ENCODE results near the gene ADGRA1.
"Not testable (repeated sequence)": the region's sequence is repeated elsewhere in the genome, so short reads cannot be mapped to it uniquely, and the experiment has no call there.

ADGRA1 gene

DNA sequence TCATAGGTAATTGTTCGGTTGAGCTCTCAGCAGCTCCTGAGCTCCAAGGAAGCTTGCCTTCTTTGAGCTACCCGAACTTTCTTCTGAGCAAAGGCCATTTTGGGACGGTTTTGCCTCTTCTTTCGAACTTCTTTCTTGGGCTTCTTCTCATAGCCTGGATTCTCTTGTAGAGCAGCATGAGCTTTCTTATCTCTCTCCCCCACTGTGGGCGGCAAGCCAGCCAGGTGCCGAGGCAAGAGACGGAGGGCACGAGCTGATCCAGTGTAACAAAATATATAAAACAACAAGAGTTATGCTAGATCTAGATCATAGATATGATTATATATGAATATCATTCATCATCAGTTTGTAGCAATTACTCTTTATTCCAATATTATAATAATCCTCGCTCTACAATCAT lies 55.8 kb downstream of the ADGRA1 start:
- H3K4me3 ChIP-seq (replicated peaks; ENCODE audit: low read depth, low read length): no peak overlapping the region
- no peak for DNase-seq (ENCODE audit: low read depth)
- TF ChIP-seq, protein P1, sequence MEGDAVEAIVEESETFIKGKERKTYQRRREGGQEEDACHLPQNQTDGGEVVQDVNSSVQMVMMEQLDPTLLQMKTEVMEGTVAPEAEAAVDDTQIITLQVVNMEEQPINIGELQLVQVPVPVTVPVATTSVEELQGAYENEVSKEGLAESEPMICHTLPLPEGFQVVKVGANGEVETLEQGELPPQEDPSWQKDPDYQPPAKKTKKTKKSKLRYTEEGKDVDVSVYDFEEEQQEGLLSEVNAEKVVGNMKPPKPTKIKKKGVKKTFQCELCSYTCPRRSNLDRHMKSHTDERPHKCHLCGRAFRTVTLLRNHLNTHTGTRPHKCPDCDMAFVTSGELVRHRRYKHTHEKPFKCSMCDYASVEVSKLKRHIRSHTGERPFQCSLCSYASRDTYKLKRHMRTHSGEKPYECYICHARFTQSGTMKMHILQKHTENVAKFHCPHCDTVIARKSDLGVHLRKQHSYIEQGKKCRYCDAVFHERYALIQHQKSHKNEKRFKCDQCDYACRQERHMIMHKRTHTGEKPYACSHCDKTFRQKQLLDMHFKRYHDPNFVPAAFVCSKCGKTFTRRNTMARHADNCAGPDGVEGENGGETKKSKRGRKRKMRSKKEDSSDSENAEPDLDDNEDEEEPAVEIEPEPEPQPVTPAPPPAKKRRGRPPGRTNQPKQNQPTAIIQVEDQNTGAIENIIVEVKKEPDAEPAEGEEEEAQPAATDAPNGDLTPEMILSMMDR (IDR thresholded peaks at IDR 0.05; ENCODE audit: low read length, missing control alignments): no peak

DNA sequence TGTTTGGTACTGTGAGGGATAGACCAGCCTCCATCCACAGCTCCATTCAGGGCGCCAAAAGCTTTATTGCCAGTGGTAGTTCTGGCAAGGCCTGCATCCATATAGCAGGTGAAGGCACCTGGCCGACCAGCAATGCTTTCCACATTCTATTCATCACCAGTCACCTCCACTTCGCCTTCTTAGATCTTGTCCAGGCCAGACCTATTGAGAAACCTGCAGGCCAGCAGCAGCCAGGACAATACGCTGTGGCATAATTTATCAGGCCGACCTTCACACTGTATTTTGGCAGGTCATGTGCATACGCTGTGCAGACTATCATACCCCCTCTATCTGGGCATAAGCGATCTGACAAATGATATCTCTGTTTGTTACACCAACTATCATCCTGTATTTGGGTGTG lies 57.0 kb downstream of the ADGRA1 start:
- H3K4me3 ChIP-seq (replicated peaks; ENCODE audit: low read depth, low read length): no peak overlapping the region
- TF ChIP-seq, protein P1 (IDR thresholded peaks at IDR 0.05; ENCODE audit: low read length, missing control alignments): no peak
- DNase-seq (ENCODE audit: low read depth): no peak

DNA sequence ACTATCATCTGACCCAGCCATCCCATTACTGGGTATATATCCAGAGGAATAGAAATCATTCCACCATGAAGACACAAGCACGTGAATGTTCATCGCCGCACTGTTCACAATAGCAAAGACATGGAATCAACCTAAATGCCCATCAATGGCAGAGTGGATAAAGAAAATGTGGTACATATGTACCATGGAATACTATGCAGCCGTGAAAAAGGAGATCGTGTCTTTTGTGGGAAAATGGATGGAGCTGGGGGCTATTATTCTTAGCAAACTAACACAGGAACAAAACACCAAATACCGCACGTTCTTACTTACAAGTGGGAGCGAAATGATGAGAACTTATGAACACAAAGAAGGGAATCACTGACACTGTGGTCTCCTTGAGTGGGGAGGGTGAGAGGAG lies 62.5 kb downstream of the ADGRA1 start:
- DNase-seq (ENCODE audit: low read depth): no peak
- TF ChIP-seq, protein P1 (IDR thresholded peaks at IDR 0.05; ENCODE audit: low read length, missing control alignments): no peak
- no peak overlapping the region for H3K4me3 ChIP-seq (replicated peaks; ENCODE audit: low read depth, low read length)

DNA sequence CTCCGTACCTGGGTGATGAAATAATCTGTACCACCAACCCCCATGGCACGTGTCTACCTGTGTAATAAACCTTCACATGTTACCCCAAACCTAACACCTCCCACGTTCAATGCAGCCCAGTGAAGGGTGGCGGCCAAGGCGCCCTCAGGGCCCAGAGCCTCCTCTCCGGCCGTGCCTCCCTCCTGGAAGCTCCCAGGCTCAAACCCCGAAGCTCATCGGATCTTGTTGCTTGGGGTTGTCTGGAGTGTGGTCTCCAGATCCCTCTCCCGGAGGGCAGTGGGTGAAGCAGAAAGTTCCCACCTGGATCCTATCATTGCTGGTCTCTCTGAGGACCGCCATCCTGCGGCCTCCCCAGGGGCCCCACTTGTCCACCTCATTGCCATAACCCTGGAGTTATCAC lies 62.9 kb downstream of the ADGRA1 start:
- H3K4me3 ChIP-seq (replicated peaks; ENCODE audit: low read depth, low read length): no peak overlapping the region
- TF ChIP-seq, protein P1 (IDR thresholded peaks at IDR 0.05; ENCODE audit: low read length, missing control alignments): no peak
- DNase-seq (ENCODE audit: low read depth): no peak

DNA sequence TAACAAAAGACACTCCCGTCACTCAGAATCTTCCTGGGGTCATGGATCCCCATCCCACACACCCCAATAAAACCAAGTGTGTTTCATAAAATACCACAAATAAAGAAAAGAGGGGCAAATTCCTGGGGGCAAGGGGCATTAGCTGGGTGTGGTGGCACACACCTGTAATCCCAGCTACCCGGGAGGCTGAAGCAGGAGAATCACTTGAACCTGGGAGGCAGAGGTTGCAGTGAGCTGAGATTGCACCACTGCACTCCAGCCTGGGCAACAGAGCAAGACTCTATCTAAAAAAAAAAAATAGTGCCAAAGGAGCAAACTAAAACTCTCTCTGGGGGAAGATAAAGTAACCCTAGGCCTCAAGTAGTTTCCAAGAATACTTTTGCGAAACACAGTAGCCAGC lies 63.3 kb downstream of the ADGRA1 start:
- not testable (repeated sequence) for DNase-seq (ENCODE audit: low read depth); H3K4me3 ChIP-seq (replicated peaks; ENCODE audit: low read depth, low read length)

DNA sequence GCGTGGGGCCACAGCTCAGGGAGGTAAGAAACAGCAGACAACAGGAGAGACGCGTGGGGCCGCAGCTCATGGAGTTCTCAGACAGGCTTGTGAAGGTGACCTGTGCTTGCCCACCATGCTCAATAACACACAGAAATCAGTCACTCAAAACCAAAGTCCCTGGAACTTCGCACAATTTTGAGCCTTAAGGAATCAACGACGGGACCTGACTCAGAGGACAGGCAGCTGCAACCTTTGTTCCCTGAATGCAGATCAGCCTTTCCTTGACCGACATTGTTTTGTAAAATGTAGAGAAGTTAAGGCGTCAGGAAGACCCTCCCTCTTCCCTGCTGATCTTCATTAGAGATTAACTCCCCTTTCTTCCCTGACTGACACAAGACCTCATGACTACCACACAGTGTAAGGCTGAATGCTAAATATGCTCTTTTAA lies 63.8 kb downstream of the ADGRA1 start:
- no peak overlapping the region for H3K4me3 ChIP-seq (replicated peaks; ENCODE audit: low read depth, low read length)
- DNase-seq (ENCODE audit: low read depth): no peak
- TF ChIP-seq, protein P1 (IDR thresholded peaks at IDR 0.05; ENCODE audit: low read length, missing control alignments): no peak

DNA sequence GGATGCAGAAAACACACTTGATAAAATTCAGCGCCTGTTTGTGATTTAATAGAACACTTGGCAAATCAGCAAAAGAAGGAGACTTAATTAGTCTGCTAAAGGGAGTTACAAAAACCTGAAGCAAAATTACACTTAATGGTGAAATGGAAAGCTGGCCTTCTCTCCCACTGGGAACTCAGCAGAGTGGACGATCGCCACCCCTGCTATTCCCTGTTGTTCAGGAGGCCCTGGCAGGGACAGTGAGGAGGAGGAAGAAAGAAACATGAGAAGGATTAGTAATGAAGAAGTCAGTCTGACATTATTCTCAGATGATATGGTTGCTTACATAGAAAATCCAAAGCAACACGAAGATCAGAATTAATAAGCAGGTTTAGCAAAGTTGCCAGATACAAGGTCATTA lies 66.7 kb downstream of the ADGRA1 start:
- TF ChIP-seq, protein P1 (IDR thresholded peaks at IDR 0.05; ENCODE audit: low read length, missing control alignments): no peak

More for the DNA sequence above, 66.7 kb downstream of the ADGRA1 start:
- no peak overlapping the region for H3K4me3 ChIP-seq (replicated peaks; ENCODE audit: low read depth, low read length)
- no peak for DNase-seq (ENCODE audit: low read depth)

Measured in fibroblast of pulmonary artery (primary cell).